ENCODE data around the gene UGT1A5. TPM values are rescaled to one million over a fixed set of nuclear protein-coding genes. Genes with fewer than 3 reads are reported as not detected.

Gene UGT1A5
- total RNA-seq, 1 experiment from 2014 or later: not detected

GRCh38 chr2:233807966-233808935 is 95.5 kb downstream of the UGT1A5 start (continued):
- TF ChIP-seq POLR2A (IDR thresholded peaks at IDR 0.05; ENCODE audit: borderline replicate concordance, extremely low read depth, insufficient read depth, insufficient read length): no peak

GRCh38 chr2:233810385-233810784 is 97.7 kb downstream of the UGT1A5 start:
- RAD21 ChIA-PET (ENCODE audit: low non-redundant PET in 1 of 2, low total read pairs in 2 of 2, uncharacterized antibody in 2 of 2, unreplicated experiment in 2 of 2): no interaction called here
- H3K9me3 ChIP-seq (ENCODE audit: control insufficient read depth in 1 of 2, insufficient read depth in 1 of 2, low read depth in 1 of 2, low read length in 2 of 2): no peaks in the 10 kb centered on the region
- POLR2A ChIA-PET: no interaction called here
- H3K36me3 ChIP-seq (ENCODE audit: control insufficient read depth in 1 of 2, insufficient read depth in 2 of 2, low read length in 2 of 2): no peaks in the 10 kb centered on the region
- no peak for ATAC-seq
- H3K4me2 ChIP-seq (ENCODE audit: low read length): no peak overlapping the region
- H3K9ac ChIP-seq (ENCODE audit: low read length): no peak overlapping the region
- no peaks in the 10 kb centered on the region for H3K79me2 ChIP-seq (ENCODE audit: insufficient read depth, low read length)
- no peak for DNase-seq (ENCODE audit: low read depth, low spot score)
- no peaks in the 10 kb centered on the region; the same call in 1 of the 2 replicates for H3K27me3 ChIP-seq (ENCODE audit: insufficient read depth, low read length)
- no peaks in the 10 kb centered on the region for H4K20me1 ChIP-seq (ENCODE audit: insufficient read depth)
- no peak overlapping the region for H2AFZ ChIP-seq (ENCODE audit: low read depth, low read length, poor library complexity, severe bottlenecking)
- no peak overlapping the region for H3K4me3 ChIP-seq (replicated peaks in 1 of 2; ENCODE audit: low read depth in 1 of 2, low read length in 2 of 2)
- no peaks in the 10 kb centered on the region for H3K9me2 ChIP-seq (ENCODE audit: insufficient read depth)
- no peak overlapping the region for H3K27ac ChIP-seq (ENCODE audit: low read depth, low read length)
- intact Hi-C loops (cut with micrococcal nuclease): no loop called here
- no TSS peak for BruUV-seq (replicated peaks)
- CTCF ChIA-PET: no interaction called here
- H3K4me1 ChIP-seq (ENCODE audit: control insufficient read depth in 1 of 2, insufficient read depth in 2 of 2, low read length in 2 of 2): no peaks in the 10 kb centered on the region
- no peak for TF ChIP-seq ELF1 (IDR thresholded peaks at IDR 0.05; ENCODE audit: borderline replicate concordance, low read depth)
- no peak for TF ChIP-seq ATF3 (IDR thresholded peaks at IDR 0.05)
- no peak for TF ChIP-seq SP1 (IDR thresholded peaks at IDR 0.05; ENCODE audit: low read depth)
- no peak for TF ChIP-seq SIN3A (IDR thresholded peaks at IDR 0.05; ENCODE audit: low read depth)
- TF ChIP-seq ZNF274 (IDR thresholded peaks at IDR 0.05; ENCODE audit: low read depth, low read length): no peak
- TF ChIP-seq EZH2 (IDR thresholded peaks at IDR 0.05): no peak
- no peak for TF ChIP-seq ZFX (IDR thresholded peaks at IDR 0.05)
- no peak for TF ChIP-seq ZBTB33 (IDR thresholded peaks at IDR 0.05; ENCODE audit: extremely low read depth, insufficient replicate concordance, low read length)
- TF ChIP-seq SRF (IDR thresholded peaks at IDR 0.05; ENCODE audit: low read depth): no peak
- TF ChIP-seq TCF7L2 (IDR thresholded peaks at IDR 0.05; ENCODE audit: borderline replicate concordance, extremely low read depth, insufficient read depth, insufficient read length): no peak
- no peak for TF ChIP-seq FOSL1 (IDR thresholded peaks at IDR 0.05; ENCODE audit: low read depth)
- TF ChIP-seq EZH2phosphoT487 (IDR thresholded peaks at IDR 0.05; ENCODE audit: borderline replicate concordance): no peak
- TF ChIP-seq EGR1 (IDR thresholded peaks at IDR 0.05; ENCODE audit: low read depth): no peak
- TF ChIP-seq CEBPB (IDR thresholded peaks at IDR 0.05; ENCODE audit: low read depth): no peak
- no peak for TF ChIP-seq JUND (IDR thresholded peaks at IDR 0.05)
- TF ChIP-seq POLR2AphosphoS5 (IDR thresholded peaks at IDR 0.05; ENCODE audit: low read depth, low read length): no peak
- no peak for TF ChIP-seq YY1 (IDR thresholded peaks at IDR 0.05; ENCODE audit: extremely low read depth, insufficient replicate concordance, low read depth, low read length)
- TF ChIP-seq REST (IDR thresholded peaks at IDR 0.05; ENCODE audit: low read depth): no peak
- TF ChIP-seq CBX3 (IDR thresholded peaks at IDR 0.05; ENCODE audit: low read depth): no peak

All from HCT116 (cell line).